GM19193 (cell line): ENCODE measurements around the gene GBF1.
A peak's percentile ranks its signal among the peaks of the same experiment; 100 is the strongest.

Experiments used
- POLR2A ChIP-seq: IDR thresholded peaks from 4 replicates; pipeline ENCODE4 v1.6.1; 2011; ENCODE audit not compliant: insufficient read depth, insufficient read length; ENCODE audit errors: extremely low read depth

GBF1 gene

GRCh38 chr10:102245082-102245931, at the start of gene GBF1:
Gene GBF1 (plus strand): TSS chr10:102245532. CDS start chr10:102258939, 13,407 bp downstream.
- TF ChIP-seq POLR2A, result peak; percentile 93

GRCh38 chr10:102196893-102197292, 48.4 kb upstream of the GBF1 start:
- no peak for TF ChIP-seq POLR2A

GRCh38 chr10:102198027-102198426, 47.3 kb upstream of the GBF1 start:
- TF ChIP-seq POLR2A, result no peak

- TF ChIP-seq POLR2A, result no peak
These were observed 44.3 kb upstream of the GBF1 start for GRCh38 chr10:102200751-102201640.

GRCh38 chr10:102202386-102202785, 42.9 kb upstream of the GBF1 start:
- TF ChIP-seq POLR2A, result no peak

GRCh38 chr10:102208311-102209035, 36.9 kb upstream of the GBF1 start:
- TF ChIP-seq POLR2A, result no peak

GRCh38 chr10:102211615-102212299, 33.6 kb upstream of the GBF1 start:
- no peak for TF ChIP-seq POLR2A

- TF ChIP-seq POLR2A, result no peak
These were observed 26.0 kb upstream of the GBF1 start for GRCh38 chr10:102219370-102219769.

GRCh38 chr10:102220612-102221011, 24.7 kb upstream of the GBF1 start:
- no peak for TF ChIP-seq POLR2A

- TF ChIP-seq POLR2A, result no peak
These were observed 22.5 kb upstream of the GBF1 start for GRCh38 chr10:102222797-102223196.

GRCh38 chr10:102225646-102226541, 19.4 kb upstream of the GBF1 start, which contains the start of gene ELOVL3:
Gene ELOVL3 (plus strand): TSS chr10:102226299. CDS start chr10:102226549, 250 bp downstream.
- no peak for TF ChIP-seq POLR2A

- TF ChIP-seq POLR2A, result no peak
These were observed 18.8 kb upstream of the GBF1 start for GRCh38 chr10:102226542-102226870.

GRCh38 chr10:102227050-102227449, 18.3 kb upstream of the GBF1 start:
- TF ChIP-seq POLR2A, result no peak
